ENCODE results near the gene ENO4. TPM values are rescaled to one million over a fixed set of nuclear protein-coding genes. Genes with fewer than 3 reads are reported as not detected.

The ENO4 gene
- total RNA-seq, 1 donor from 2014 or later, result 0.37 TPM

DNA sequence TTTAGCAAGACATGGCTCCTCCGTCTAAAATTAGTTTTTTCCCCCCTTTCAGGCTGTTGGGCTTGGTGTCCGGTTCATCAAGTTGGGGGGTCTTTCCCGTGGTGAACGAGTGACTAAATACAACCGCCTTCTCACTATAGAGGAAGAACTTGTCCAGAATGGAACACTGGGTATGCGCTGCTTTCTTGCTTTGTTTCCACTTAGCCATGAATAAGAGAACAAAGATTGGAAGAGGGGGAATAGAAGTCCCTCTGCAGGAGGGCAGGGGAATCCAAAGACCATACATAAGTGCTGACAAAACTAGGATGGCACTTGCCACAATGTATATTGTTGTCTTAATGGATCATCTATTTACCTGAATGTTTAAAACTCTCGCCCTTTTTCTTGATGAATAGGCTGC, 30.5 kb downstream of the ENO4 start:
- H3K27me3 Mint-ChIP-seq (ENCODE audit: low read depth), result peaks cover 76% of the 10 kb centered on the region
- TF ChIP-seq, protein P1, sequence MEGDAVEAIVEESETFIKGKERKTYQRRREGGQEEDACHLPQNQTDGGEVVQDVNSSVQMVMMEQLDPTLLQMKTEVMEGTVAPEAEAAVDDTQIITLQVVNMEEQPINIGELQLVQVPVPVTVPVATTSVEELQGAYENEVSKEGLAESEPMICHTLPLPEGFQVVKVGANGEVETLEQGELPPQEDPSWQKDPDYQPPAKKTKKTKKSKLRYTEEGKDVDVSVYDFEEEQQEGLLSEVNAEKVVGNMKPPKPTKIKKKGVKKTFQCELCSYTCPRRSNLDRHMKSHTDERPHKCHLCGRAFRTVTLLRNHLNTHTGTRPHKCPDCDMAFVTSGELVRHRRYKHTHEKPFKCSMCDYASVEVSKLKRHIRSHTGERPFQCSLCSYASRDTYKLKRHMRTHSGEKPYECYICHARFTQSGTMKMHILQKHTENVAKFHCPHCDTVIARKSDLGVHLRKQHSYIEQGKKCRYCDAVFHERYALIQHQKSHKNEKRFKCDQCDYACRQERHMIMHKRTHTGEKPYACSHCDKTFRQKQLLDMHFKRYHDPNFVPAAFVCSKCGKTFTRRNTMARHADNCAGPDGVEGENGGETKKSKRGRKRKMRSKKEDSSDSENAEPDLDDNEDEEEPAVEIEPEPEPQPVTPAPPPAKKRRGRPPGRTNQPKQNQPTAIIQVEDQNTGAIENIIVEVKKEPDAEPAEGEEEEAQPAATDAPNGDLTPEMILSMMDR (conservative IDR thresholded peaks at IDR 0.05), result no peak
- peaks cover 12% of the 10 kb centered on the region for H3K4me1 Mint-ChIP-seq
- no peaks in the 10 kb centered on the region for H3K36me3 Mint-ChIP-seq (ENCODE audit: low read depth)
- DNase-seq (ENCODE audit: low read depth, low spot score), result no peak
- no peaks in the 10 kb centered on the region for H3K9me3 Mint-ChIP-seq
- H3K27ac Mint-ChIP-seq (ENCODE audit: unreplicated experiment), result no peak overlapping the region
- H3K4me3 Mint-ChIP-seq, result no peak overlapping the region

DNA sequence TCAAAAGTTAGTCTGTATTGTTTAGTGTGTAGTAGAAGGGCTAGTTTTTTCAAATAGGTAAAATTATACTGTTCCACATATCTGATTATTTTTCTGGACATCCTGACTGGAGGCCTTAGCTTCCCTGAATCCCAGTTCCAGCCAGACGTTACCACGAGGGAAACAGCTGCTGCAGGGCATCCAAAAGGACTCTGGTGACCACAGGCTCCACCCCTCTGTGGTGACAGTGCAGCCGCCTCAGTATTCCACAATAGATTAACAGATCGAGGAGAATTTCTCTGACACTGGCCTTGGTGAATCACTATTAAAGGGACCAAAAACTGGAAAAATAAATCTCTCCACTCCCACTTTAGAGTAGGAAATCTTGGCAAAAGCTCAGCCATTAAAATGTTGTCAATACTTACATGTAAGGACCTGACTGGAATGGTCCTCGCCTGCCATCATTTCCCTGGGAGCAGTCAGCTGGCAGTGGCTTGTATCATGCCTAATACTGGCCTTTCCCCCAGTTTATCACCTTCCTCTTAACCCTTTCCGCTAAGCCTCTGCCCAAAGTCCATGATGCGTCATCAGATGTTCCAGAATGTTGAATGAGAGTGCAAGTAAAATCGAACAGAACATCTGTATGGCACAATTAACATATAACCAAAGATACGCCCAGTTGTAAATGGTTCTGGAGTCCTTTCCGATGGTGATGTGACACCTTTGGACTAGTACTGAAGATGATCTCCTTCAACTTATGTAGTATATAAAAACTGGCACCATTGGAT, 31.6 kb downstream of the ENO4 start:
- Mint-ChIP-seq H3K36me3 (ENCODE audit: low read depth) (no peaks in the 10 kb centered on the region), H3K4me3 (no peak overlapping the region), H3K27me3 (ENCODE audit: low read depth) (peaks cover 75% of the 10 kb centered on the region), H3K27ac (ENCODE audit: unreplicated experiment) (no peak overlapping the region), H3K9me3 (no peaks in the 10 kb centered on the region), H3K4me1 (peaks cover 12% of the 10 kb centered on the region)
- TF ChIP-seq, protein P1 (conservative IDR thresholded peaks at IDR 0.05), result no peak
- DNase-seq (ENCODE audit: low read depth, low spot score), result no peak

DNA sequence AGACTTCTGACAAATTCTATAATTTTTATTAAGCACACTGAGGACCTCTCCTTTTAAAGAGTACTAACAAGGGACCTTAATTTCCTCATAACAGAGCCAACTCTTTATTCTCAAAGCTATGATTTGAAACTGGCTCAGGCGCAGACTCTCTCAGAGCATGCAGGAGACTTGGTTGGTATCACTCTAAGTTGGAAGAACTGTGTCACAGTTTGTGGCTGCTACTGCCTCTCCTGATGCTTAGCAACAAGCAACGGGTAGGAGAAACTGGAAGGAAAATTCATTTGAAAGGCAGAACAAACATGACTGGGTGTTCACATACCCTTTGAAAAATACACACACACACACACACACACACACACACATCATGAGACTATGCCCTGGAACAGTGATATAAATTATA, 33.3 kb downstream of the ENO4 start:
- Mint-ChIP-seq H3K9me3 (no peaks in the 10 kb centered on the region), H3K27ac (ENCODE audit: unreplicated experiment) (no peak overlapping the region), H3K4me1 (peaks cover 12% of the 10 kb centered on the region), H3K36me3 (ENCODE audit: low read depth) (no peaks in the 10 kb centered on the region), H3K4me3 (no peak overlapping the region), H3K27me3 (ENCODE audit: low read depth) (peaks cover 66% of the 10 kb centered on the region)
- TF ChIP-seq, protein P1 (conservative IDR thresholded peaks at IDR 0.05), result no peak
- no peak for DNase-seq (ENCODE audit: low read depth, low spot score)

DNA sequence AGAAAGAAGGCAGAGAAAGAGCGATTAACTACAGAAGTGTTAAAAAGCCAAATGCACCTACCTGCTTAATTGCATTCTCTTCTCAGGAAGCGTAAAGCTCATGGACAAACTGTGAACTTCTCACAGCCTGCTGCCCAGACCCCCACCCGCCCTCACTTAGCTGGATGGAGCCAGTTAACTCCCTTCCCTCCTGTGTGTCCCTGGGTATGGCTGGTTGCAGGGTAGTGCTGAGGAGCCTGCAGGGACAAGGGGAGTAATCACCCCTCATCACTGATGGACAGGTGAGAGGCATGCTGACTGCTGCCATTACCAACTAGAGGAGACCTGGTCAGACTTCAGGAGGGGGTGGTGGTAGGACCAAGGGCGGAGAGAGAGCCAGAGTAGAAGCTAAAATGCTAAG, 37.5 kb downstream of the ENO4 start:
- Mint-ChIP-seq H3K9me3 (no peaks in the 10 kb centered on the region), H3K27me3 (ENCODE audit: low read depth) (peaks cover 48% of the 10 kb centered on the region), H3K4me1 (no peaks in the 10 kb centered on the region), H3K4me3 (no peak overlapping the region), H3K27ac (ENCODE audit: unreplicated experiment) (no peak overlapping the region), H3K36me3 (ENCODE audit: low read depth) (no peaks in the 10 kb centered on the region)
- TF ChIP-seq, protein P1 (conservative IDR thresholded peaks at IDR 0.05), result no peak
- no peak for DNase-seq (ENCODE audit: low read depth, low spot score)

DNA sequence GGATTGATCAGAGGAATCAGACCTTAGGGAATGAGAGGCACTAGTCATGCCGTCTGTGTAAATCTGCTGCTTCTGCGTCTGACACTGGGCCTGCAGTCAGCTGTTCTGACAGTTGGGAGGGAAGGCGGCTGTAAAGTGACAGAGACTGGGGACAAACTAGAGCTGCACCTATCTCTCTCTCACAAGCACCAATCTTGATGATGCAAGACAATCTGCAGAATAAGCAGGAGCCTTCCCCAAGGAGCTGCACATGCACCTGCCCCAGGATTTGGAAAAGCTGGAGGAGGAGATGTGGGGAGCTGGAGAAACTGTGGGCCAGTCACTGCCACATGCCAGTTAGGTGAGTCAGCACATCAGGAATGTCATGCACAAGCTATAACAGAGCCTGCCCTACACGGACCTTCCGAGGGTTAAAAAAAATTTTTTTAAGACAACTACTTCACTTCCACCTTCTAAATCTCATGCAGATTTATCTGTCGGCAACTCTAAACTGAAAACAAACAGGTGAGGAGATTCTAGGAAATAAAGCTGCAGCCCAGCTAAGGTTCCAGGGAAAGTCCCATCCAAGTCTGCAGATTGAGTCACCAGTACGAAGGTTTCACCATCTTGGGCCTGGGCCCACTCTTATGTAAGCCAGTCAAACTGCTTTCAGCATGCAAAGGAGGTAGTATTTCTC, 39.2 kb downstream of the ENO4 start:
- peaks cover 9% of the 10 kb centered on the region for H3K4me1 Mint-ChIP-seq
- no peaks in the 10 kb centered on the region for H3K36me3 Mint-ChIP-seq (ENCODE audit: low read depth)
- no peaks in the 10 kb centered on the region for H3K9me3 Mint-ChIP-seq
- peaks cover 51% of the 10 kb centered on the region for H3K27me3 Mint-ChIP-seq (ENCODE audit: low read depth)
- H3K4me3 Mint-ChIP-seq, result no peak overlapping the region
- TF ChIP-seq, protein P1 (conservative IDR thresholded peaks at IDR 0.05), result no peak
- H3K27ac Mint-ChIP-seq (ENCODE audit: unreplicated experiment), result no peak overlapping the region
- no peak for DNase-seq (ENCODE audit: low read depth, low spot score)
